Measurements from ENCODE around the gene QRICH2.

DNA sequence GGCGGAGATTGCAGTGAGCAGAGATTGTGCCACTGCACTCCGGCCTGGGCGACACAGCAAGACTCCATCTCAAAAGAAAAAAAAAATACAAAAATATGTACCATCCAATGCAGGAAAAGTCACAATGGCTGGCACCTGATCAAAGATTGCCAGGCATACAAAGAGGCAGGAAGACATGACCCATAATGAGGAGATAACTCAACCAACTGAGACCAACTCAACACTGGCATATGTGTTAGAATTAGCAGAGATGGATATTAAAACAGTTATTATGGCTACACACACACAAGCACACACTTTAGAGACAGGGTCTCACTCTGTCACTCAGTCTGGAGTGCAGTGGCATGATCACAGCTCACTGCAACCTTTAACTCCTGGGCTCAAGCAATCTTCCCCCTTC is 10.6 kb downstream of the QRICH2 start:
- TF ChIP-seq, protein P1, sequence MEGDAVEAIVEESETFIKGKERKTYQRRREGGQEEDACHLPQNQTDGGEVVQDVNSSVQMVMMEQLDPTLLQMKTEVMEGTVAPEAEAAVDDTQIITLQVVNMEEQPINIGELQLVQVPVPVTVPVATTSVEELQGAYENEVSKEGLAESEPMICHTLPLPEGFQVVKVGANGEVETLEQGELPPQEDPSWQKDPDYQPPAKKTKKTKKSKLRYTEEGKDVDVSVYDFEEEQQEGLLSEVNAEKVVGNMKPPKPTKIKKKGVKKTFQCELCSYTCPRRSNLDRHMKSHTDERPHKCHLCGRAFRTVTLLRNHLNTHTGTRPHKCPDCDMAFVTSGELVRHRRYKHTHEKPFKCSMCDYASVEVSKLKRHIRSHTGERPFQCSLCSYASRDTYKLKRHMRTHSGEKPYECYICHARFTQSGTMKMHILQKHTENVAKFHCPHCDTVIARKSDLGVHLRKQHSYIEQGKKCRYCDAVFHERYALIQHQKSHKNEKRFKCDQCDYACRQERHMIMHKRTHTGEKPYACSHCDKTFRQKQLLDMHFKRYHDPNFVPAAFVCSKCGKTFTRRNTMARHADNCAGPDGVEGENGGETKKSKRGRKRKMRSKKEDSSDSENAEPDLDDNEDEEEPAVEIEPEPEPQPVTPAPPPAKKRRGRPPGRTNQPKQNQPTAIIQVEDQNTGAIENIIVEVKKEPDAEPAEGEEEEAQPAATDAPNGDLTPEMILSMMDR (conservative IDR thresholded peaks at IDR 0.05; ENCODE audit: low read length) = no peak
- TF ChIP-seq EZH2phosphoT487 (IDR thresholded peaks at IDR 0.05; ENCODE audit: borderline replicate concordance, low read depth, low read length) = no peak
